Astrocyte (in vitro differentiated cells and primary cell): ENCODE results near the gene WIF1. TPM values are rescaled to one million over a fixed set of nuclear protein-coding genes. Genes with fewer than 3 reads are reported as not detected.

ENCODE experiments used
- DNase-seq: peaks from one replicate; pipeline ENCODE4 v3.0.0-alpha.2; 2010; ENCODE audit warnings: low read depth
- FAIRE-seq: peaks from 2 replicates; lab custom pipeline; 2011; peaks lifted over from hg19 to GRCh38; lab: Jason Lieb, UNC
- H2AFZ ChIP-seq: 2 replicates; pipeline ENCODE4 v1.6.0; 2012; ENCODE audit warnings: low read depth, low read length, inconsistent platforms
- H3K27ac ChIP-seq: 2 replicates; pipeline ENCODE4 v1.5.1; 2011; ENCODE audit warnings: low read depth, low read length, inconsistent platforms
- H3K27me3 ChIP-seq: 2 replicates; pipeline ENCODE4 v1.6.0; 2011; ENCODE audit warnings: low read length, inconsistent platforms; ENCODE audit not compliant: insufficient read depth
- H3K36me3 ChIP-seq: 2 replicates; pipeline ENCODE4 v1.5.1; 2011; ENCODE audit warnings: low read length, inconsistent platforms; ENCODE audit not compliant: insufficient read depth
- H3K4me1 ChIP-seq: 2 replicates; pipeline ENCODE4 v1.5.1; 2011; ENCODE audit warnings: low read length, inconsistent platforms; ENCODE audit not compliant: insufficient read depth
- H3K4me2 ChIP-seq: 2 replicates; pipeline ENCODE4 v1.6.0; 2012; ENCODE audit warnings: low read length, inconsistent platforms
- H3K4me3 ChIP-seq: 2 replicates; pipeline ENCODE4 v1.5.1; 2011; ENCODE audit warnings: low read depth, mild to moderate bottlenecking, low read length, inconsistent platforms; ENCODE audit not compliant: insufficient read depth
- H3K79me2 ChIP-seq: 2 replicates; pipeline ENCODE4 v1.6.0; 2012; ENCODE audit warnings: mild to moderate bottlenecking, low read length, inconsistent platforms; ENCODE audit not compliant: insufficient read depth
- H3K9ac ChIP-seq: 2 replicates; pipeline ENCODE4 v1.6.0; 2012; ENCODE audit warnings: mild to moderate bottlenecking, low read length, inconsistent platforms
- H3K9me3 ChIP-seq: 2 replicates; pipeline ENCODE4 v1.5.1; 2012; ENCODE audit warnings: low read depth, mild to moderate bottlenecking, low read length, inconsistent platforms; ENCODE audit not compliant: insufficient read depth
- H4K20me1 ChIP-seq: 2 replicates; pipeline ENCODE4 v1.6.0; 2012; ENCODE audit warnings: low read length, inconsistent platforms; ENCODE audit not compliant: insufficient read depth
- H3K27ac Mint-ChIP-seq: one replicate; pipeline ENCODE4 v1.8.0; 2021; ENCODE audit warnings: mild to moderate bottlenecking, mixed read lengths; ENCODE audit not compliant: unreplicated experiment
- H3K27me3 Mint-ChIP-seq: one replicate; pipeline ENCODE4 v1.8.0; 2021; ENCODE audit warnings: low read depth, mixed read lengths; ENCODE audit not compliant: unreplicated experiment
- H3K36me3 Mint-ChIP-seq: one replicate; pipeline ENCODE4 v1.8.0; 2021; ENCODE audit warnings: low read depth, mixed read lengths; ENCODE audit not compliant: unreplicated experiment
- H3K4me1 Mint-ChIP-seq: one replicate; pipeline ENCODE4 v1.8.0; 2021; ENCODE audit warnings: low read depth, mixed read lengths; ENCODE audit not compliant: unreplicated experiment
- H3K4me3 Mint-ChIP-seq: one replicate; pipeline ENCODE4 v1.8.0; 2021; ENCODE audit warnings: mild to moderate bottlenecking, moderate library complexity, mixed read lengths; ENCODE audit not compliant: unreplicated experiment
- H3K9me3 Mint-ChIP-seq: one replicate; pipeline ENCODE4 v1.8.0; 2021; ENCODE audit warnings: mild to moderate bottlenecking, mixed read lengths; ENCODE audit not compliant: unreplicated experiment
- CTCF ChIP-seq: IDR thresholded peaks from 2 replicates; pipeline ENCODE4 v1.5.1; 2011; ENCODE audit warnings: low read depth, mild to moderate bottlenecking, inconsistent platforms, low read length, moderate library complexity; ENCODE audit not compliant: insufficient read depth
- EZH2 ChIP-seq: IDR thresholded peaks from 2 replicates; pipeline ENCODE4 v1.6.1; 2012; ENCODE audit warnings: mild to moderate bottlenecking, low read length, inconsistent platforms; ENCODE audit not compliant: insufficient read depth
- total RNA-seq: library from RNA; stranded (reverse); gene quantifications from 2 replicates; pipeline ENCODE4 v1.2.1, GENCODE V29; 2021

Gene WIF1
- total RNA-seq, 1 donor from 2014 or later, result not detected

- TF ChIP-seq CTCF (no peak), EZH2 (no peak)
- Mint-ChIP-seq H3K27ac (no peak overlapping the region), H3K9me3 (peaks cover 2% of the 10 kb centered on the region), H3K4me1 (no peaks in the 10 kb centered on the region), H3K36me3 (no peaks in the 10 kb centered on the region), H3K27me3 (peaks cover 4% of the 10 kb centered on the region), H3K4me3 (no peak overlapping the region)
- no peaks in the 10 kb centered on the region for H4K20me1 ChIP-seq
- no peak overlapping the region for H3K27ac ChIP-seq
- DNase-seq (no peak), FAIRE-seq (no peak)
- no peaks in the 10 kb centered on the region for H3K79me2 ChIP-seq
- H3K4me3 ChIP-seq, result no peak overlapping the region
- no peaks in the 10 kb centered on the region for H3K9me3 ChIP-seq
- H2AFZ ChIP-seq, result no peak overlapping the region
- no peaks in the 10 kb centered on the region for H3K4me1 ChIP-seq
- H3K4me2 ChIP-seq, result no peak overlapping the region
- H3K9ac ChIP-seq, result no peak overlapping the region
- peaks cover 6% of the 10 kb centered on the region for H3K27me3 ChIP-seq
- no peaks in the 10 kb centered on the region for H3K36me3 ChIP-seq
Observed at GRCh38 chr12:65069336-65069735, 51.8 kb downstream of the WIF1 start.

- TF ChIP-seq CTCF (no peak), EZH2 (no peak)
- FAIRE-seq, result no peak
Observed at GRCh38 chr12:65067383-65067782, 53.7 kb downstream of the WIF1 start.

DNA sequence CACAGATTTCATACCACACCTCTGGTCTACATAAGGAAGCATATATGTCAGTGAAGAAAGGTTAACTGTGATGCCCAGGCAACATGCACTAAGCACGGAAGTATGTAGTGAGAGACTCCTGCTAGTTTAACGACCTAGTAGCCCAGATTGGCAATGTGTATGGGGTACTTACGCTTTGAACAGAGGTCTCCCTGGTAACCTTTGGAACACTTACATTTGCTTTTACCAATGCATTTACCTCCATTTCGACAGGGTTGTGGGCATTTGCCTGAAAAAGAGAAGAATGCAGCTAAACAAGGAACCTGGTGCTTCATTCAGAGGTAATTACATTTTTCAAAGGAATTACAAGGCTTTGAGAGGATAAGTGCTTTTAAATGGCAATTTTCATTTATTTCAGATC lies 65.2 kb downstream of the WIF1 start:
- H3K4me3 Mint-ChIP-seq, result no peak overlapping the region
- H3K9me3 Mint-ChIP-seq, result no peaks in the 10 kb centered on the region
- Histone ChIP-seq H3K27me3 (peaks cover 10% of the 10 kb centered on the region), H3K9me3 (no peaks in the 10 kb centered on the region), H3K79me2 (no peaks in the 10 kb centered on the region), H3K36me3 (no peaks in the 10 kb centered on the region), H3K27ac (no peak overlapping the region), H3K9ac (no peak overlapping the region), H3K4me2 (no peak overlapping the region), H2AFZ (no peak overlapping the region), H4K20me1 (no peaks in the 10 kb centered on the region), H3K4me1 (no peaks in the 10 kb centered on the region), H3K4me3 (no peak overlapping the region)
- H3K36me3 Mint-ChIP-seq, result no peaks in the 10 kb centered on the region
- DNase-seq, result no peak
- TF ChIP-seq CTCF, result no peak
- TF ChIP-seq EZH2, result no peak
- no peaks in the 10 kb centered on the region for H3K27me3 Mint-ChIP-seq
- no peak for FAIRE-seq
- no peaks in the 10 kb centered on the region for H3K4me1 Mint-ChIP-seq
- no peak overlapping the region for H3K27ac Mint-ChIP-seq

More at GRCh38 chr12:65067383-65067782, 53.7 kb downstream of the WIF1 start:
- H3K4me1 Mint-ChIP-seq, result no peaks in the 10 kb centered on the region
- Histone ChIP-seq H3K9ac (no peak overlapping the region), H2AFZ (no peak overlapping the region), H3K9me3 (no peaks in the 10 kb centered on the region), H3K4me1 (no peaks in the 10 kb centered on the region), H3K36me3 (no peaks in the 10 kb centered on the region), H3K27ac (no peak overlapping the region), H3K4me3 (no peak overlapping the region), H3K79me2 (no peaks in the 10 kb centered on the region), H4K20me1 (no peaks in the 10 kb centered on the region), H3K4me2 (no peak overlapping the region), H3K27me3 (peaks cover 4% of the 10 kb centered on the region)
- H3K4me3 Mint-ChIP-seq, result no peak overlapping the region
- H3K36me3 Mint-ChIP-seq, result no peaks in the 10 kb centered on the region
- no peak overlapping the region for H3K27ac Mint-ChIP-seq
- peaks cover 4% of the 10 kb centered on the region for H3K27me3 Mint-ChIP-seq
- DNase-seq, result no peak
- H3K9me3 Mint-ChIP-seq, result peaks cover 2% of the 10 kb centered on the region
